Keratinocyte (primary cell): Measurements from ENCODE around the gene CIZ1.

Experiments used
- EZH2 ChIP-seq: IDR thresholded peaks from one replicate; pipeline ENCODE4 v1.6.1; 2012; ENCODE audit warnings: inconsistent platforms, mild to moderate bottlenecking, low read length, moderate library complexity
- TF ChIP-seq, protein P1 (sequence below), 3 experiments: IDR thresholded peaks in 1 of 3; conservative IDR thresholded peaks in 1 of 3; optimal IDR thresholded peaks in 1 of 3; 2 replicates in 2 of 3; 3 replicates in 1 of 3; pipeline versions ENCODE3 to v1.5.1; 2011; ENCODE audit warnings: low read length in 3 of 3, mild to moderate bottlenecking in 3 of 3, moderate library complexity in 2 of 3, control low read depth in 1 of 3, inconsistent platforms in 1 of 3; ENCODE audit not compliant: insufficient read depth in 2 of 3; ENCODE audit errors: extremely low read depth in 1 of 3

DNA sequence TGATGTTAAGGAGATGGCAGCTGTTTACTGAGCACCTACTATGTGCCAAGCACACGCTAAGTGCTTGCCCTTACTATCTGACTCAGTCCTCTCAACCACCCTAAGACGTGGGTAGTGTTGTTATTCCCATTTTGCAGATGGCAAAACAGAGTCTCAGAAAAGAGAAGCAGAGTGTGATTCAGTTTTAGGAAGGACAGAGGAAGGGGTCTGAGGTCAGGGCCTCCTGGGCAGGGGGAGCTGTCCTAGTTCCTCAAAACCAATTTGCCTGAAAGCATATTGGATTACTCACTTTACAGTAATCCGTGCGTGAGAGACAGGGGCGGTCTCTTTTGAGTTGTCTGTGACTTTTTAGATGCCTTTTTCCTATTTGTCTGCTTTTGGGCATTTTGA lies 35.0 kb upstream of the CIZ1 start:
- TF ChIP-seq EZH2 = no peak
- TF ChIP-seq, protein P1, sequence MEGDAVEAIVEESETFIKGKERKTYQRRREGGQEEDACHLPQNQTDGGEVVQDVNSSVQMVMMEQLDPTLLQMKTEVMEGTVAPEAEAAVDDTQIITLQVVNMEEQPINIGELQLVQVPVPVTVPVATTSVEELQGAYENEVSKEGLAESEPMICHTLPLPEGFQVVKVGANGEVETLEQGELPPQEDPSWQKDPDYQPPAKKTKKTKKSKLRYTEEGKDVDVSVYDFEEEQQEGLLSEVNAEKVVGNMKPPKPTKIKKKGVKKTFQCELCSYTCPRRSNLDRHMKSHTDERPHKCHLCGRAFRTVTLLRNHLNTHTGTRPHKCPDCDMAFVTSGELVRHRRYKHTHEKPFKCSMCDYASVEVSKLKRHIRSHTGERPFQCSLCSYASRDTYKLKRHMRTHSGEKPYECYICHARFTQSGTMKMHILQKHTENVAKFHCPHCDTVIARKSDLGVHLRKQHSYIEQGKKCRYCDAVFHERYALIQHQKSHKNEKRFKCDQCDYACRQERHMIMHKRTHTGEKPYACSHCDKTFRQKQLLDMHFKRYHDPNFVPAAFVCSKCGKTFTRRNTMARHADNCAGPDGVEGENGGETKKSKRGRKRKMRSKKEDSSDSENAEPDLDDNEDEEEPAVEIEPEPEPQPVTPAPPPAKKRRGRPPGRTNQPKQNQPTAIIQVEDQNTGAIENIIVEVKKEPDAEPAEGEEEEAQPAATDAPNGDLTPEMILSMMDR (optimal IDR thresholded peaks at IDR 0.05 in 1 of 3, IDR thresholded peaks at IDR 0.05 in 1 of 3, conservative IDR thresholded peaks at IDR 0.05 in 1 of 3; ENCODE audit: extremely low read depth in 1 of 3, insufficient read depth in 2 of 3, low read length in 3 of 3) = no peak
